ENCODE data around the gene SLITRK1. TPM values are rescaled to one million over a fixed set of nuclear protein-coding genes. Genes with fewer than 3 reads are reported as not detected.

Gene SLITRK1
- total RNA-seq, 3 donors from 2014 or later = 0.06 TPM; not detected in 2

GRCh38 chr13:83883061-83883523 lies 818 bp upstream of the SLITRK1 start:
- Histone ChIP-seq H3K4me3 (no peak overlapping the region), H3K9me3 (peaks cover 13% of the 10 kb centered on the region), H3K36me3 (ENCODE audit: low read depth) (no peaks in the 10 kb centered on the region), H3K4me1 (ENCODE audit: low read depth) (no peaks in the 10 kb centered on the region)
- TF ChIP-seq CTCF (IDR thresholded peaks at IDR 0.05) = no peak
- intact Hi-C loops (cut with DNase I, micrococcal nuclease) = no loop called here
- no peak for DNase-seq
- ATAC-seq = no peak

GRCh38 chr13:83882606-83882959 lies 309 bp upstream of the SLITRK1 start:
- Histone ChIP-seq H3K4me3 (no peak overlapping the region), H3K4me1 (ENCODE audit: low read depth) (no peaks in the 10 kb centered on the region), H3K9me3 (peaks cover 8% of the 10 kb centered on the region), H3K36me3 (ENCODE audit: low read depth) (no peaks in the 10 kb centered on the region)
- ATAC-seq = no peak
- TF ChIP-seq CTCF (IDR thresholded peaks at IDR 0.05) = no peak
- no peak for DNase-seq
- intact Hi-C loops (cut with DNase I, micrococcal nuclease) = no loop called here

- no peak for TF ChIP-seq CTCF (IDR thresholded peaks at IDR 0.05)
Observed at GRCh38 chr13:83881140-83881684, 1.1 kb downstream of the SLITRK1 start.

GRCh38 chr13:83880275-83881139 lies 1.8 kb downstream of the SLITRK1 start:
- DNase-seq = no peak
- Histone ChIP-seq H3K4me3 (no peak overlapping the region), H3K9me3 (peaks cover 8% of the 10 kb centered on the region), H3K36me3 (ENCODE audit: low read depth) (no peaks in the 10 kb centered on the region), H3K4me1 (ENCODE audit: low read depth) (no peaks in the 10 kb centered on the region)
- ATAC-seq = no peak
- no peak for TF ChIP-seq CTCF (IDR thresholded peaks at IDR 0.05)
- intact Hi-C loops (cut with DNase I, micrococcal nuclease) = no loop called here

More at GRCh38 chr13:83881140-83881684, 1.1 kb downstream of the SLITRK1 start:
- DNase-seq (no peak), ATAC-seq (no peak)
- intact Hi-C loops (cut with DNase I, micrococcal nuclease) = no loop called here
- Histone ChIP-seq H3K4me3 (no peak overlapping the region), H3K9me3 (peaks cover 8% of the 10 kb centered on the region), H3K36me3 (ENCODE audit: low read depth) (no peaks in the 10 kb centered on the region), H3K4me1 (ENCODE audit: low read depth) (no peaks in the 10 kb centered on the region)

GRCh38 chr13:83879431-83880171 lies 2.7 kb downstream of the SLITRK1 start:
- DNase-seq = no peak
- no peak for ATAC-seq
- TF ChIP-seq CTCF (IDR thresholded peaks at IDR 0.05) = no peak
- Histone ChIP-seq H3K4me1 (ENCODE audit: low read depth) (no peaks in the 10 kb centered on the region), H3K9me3 (peaks cover 8% of the 10 kb centered on the region), H3K36me3 (ENCODE audit: low read depth) (no peaks in the 10 kb centered on the region), H3K4me3 (no peak overlapping the region)
- intact Hi-C loops (cut with DNase I, micrococcal nuclease) = no loop called here
